NT2/D1 (cell line): ENCODE results near the gene ZBTB7B.
A peak's percentile ranks its signal among the peaks of the same experiment; 100 is the strongest.

Source experiments
- DNase-seq: peaks from one replicate; pipeline ENCODE4 v3.0.0-alpha.2; 2011; ENCODE audit warnings: low read depth, low spot score
- H3K27me3 ChIP-seq: 2 replicates; pipeline ENCODE4 v1.6.0; 2011; ENCODE audit warnings: mild to moderate bottlenecking; ENCODE audit not compliant: insufficient read length, insufficient read depth
- H3K36me3 ChIP-seq: 2 replicates; pipeline ENCODE4 v1.6.1; 2011; ENCODE audit warnings: mild to moderate bottlenecking, low read length, mixed read lengths; ENCODE audit not compliant: insufficient read depth, insufficient read length
- H3K4me1 ChIP-seq: 2 replicates; pipeline ENCODE4 v1.5.1; 2011; ENCODE audit not compliant: insufficient read depth, insufficient read length
- H3K4me3 ChIP-seq: 2 replicates; pipeline ENCODE4 v1.5.1; 2011; ENCODE audit warnings: low read depth; ENCODE audit not compliant: insufficient read length
- H3K9ac ChIP-seq: 2 replicates; pipeline ENCODE4 v1.6.0; 2011; ENCODE audit warnings: low read depth; ENCODE audit not compliant: insufficient read length
- H3K9me3 ChIP-seq: 2 replicates; pipeline ENCODE4 v1.5.1; 2011; ENCODE audit warnings: mild to moderate bottlenecking, low read length; ENCODE audit not compliant: insufficient read depth
- SUZ12 ChIP-seq: IDR thresholded peaks from 2 replicates; pipeline ENCODE4 v1.6.1; 2011; ENCODE audit not compliant: insufficient read length, insufficient read depth; ENCODE audit errors: extremely low read depth
- YY1 ChIP-seq: IDR thresholded peaks from 2 replicates; pipeline ENCODE4 v1.6.1; 2011; ENCODE audit not compliant: insufficient read length, insufficient read depth
- ZNF274 ChIP-seq: IDR thresholded peaks from 2 replicates; pipeline ENCODE4 v1.6.1; 2011; ENCODE audit warnings: mild to moderate bottlenecking, low read depth, low read length

The ZBTB7B gene

GRCh38 chr1:155007251-155007828 lies 4.7 kb downstream of the ZBTB7B start:
- Histone ChIP-seq H3K4me1 (peaks cover 39% of the 10 kb centered on the region), H3K36me3 (no peaks in the 10 kb centered on the region), H3K9ac (no peak overlapping the region), H3K27me3 (no peaks in the 10 kb centered on the region), H3K9me3 (no peaks in the 10 kb centered on the region), H3K4me3 (no peak overlapping the region)
- TF ChIP-seq ZNF274 (no peak), SUZ12 (no peak), YY1 (no peak)
- DNase-seq = no peak

GRCh38 chr1:155008015-155008941 lies 5.7 kb downstream of the ZBTB7B start:
- no peaks in the 10 kb centered on the region for H3K9me3 ChIP-seq
- H3K36me3 ChIP-seq = no peaks in the 10 kb centered on the region
- H3K4me1 ChIP-seq = peaks cover 43% of the 10 kb centered on the region
- TF ChIP-seq SUZ12 = no peak
- TF ChIP-seq YY1 = no peak
- H3K27me3 ChIP-seq = no peaks in the 10 kb centered on the region
- H3K9ac ChIP-seq = peak overlapping the region; percentile 46
- DNase-seq = no peak
- no peak overlapping the region for H3K4me3 ChIP-seq

- TF ChIP-seq SUZ12 (no peak), ZNF274 (no peak), YY1 (no peak)
- Histone ChIP-seq H3K9me3 (no peaks in the 10 kb centered on the region), H3K4me1 (peaks cover 42% of the 10 kb centered on the region), H3K36me3 (no peaks in the 10 kb centered on the region), H3K27me3 (no peaks in the 10 kb centered on the region), H3K9ac (peak overlapping the region; percentile 46), H3K4me3 (no peak overlapping the region)
- no peak for DNase-seq
Measured at GRCh38 chr1:155009221-155009711, 6.7 kb downstream of the ZBTB7B start.

- Histone ChIP-seq H3K9me3 (no peaks in the 10 kb centered on the region), H3K9ac (no peak overlapping the region), H3K36me3 (peaks cover 3% of the 10 kb centered on the region), H3K4me1 (peaks cover 37% of the 10 kb centered on the region), H3K4me3 (no peak overlapping the region), H3K27me3 (no peaks in the 10 kb centered on the region)
- DNase-seq = no peak
- TF ChIP-seq ZNF274 = no peak
- no peak for TF ChIP-seq SUZ12
- TF ChIP-seq YY1 = no peak
Measured at GRCh38 chr1:155009742-155010141, 7.1 kb downstream of the ZBTB7B start.

GRCh38 chr1:155010211-155010918 lies 7.8 kb downstream of the ZBTB7B start:
- Histone ChIP-seq H3K36me3 (peaks cover 8% of the 10 kb centered on the region), H3K4me1 (peaks cover 35% of the 10 kb centered on the region), H3K27me3 (no peaks in the 10 kb centered on the region), H3K9me3 (peaks cover 5% of the 10 kb centered on the region; the same call in 1 of the 2 replicates), H3K9ac (no peak overlapping the region), H3K4me3 (no peak overlapping the region)
- no peak for DNase-seq
- TF ChIP-seq SUZ12 (no peak), ZNF274 (no peak), YY1 (no peak)

- Histone ChIP-seq H3K9ac (no peak overlapping the region), H3K4me3 (no peak overlapping the region), H3K4me1 (peaks cover 35% of the 10 kb centered on the region)
Measured at GRCh38 chr1:155011004-155011416, 8.4 kb downstream of the ZBTB7B start.

More at GRCh38 chr1:155011004-155011416, 8.4 kb downstream of the ZBTB7B start:
- TF ChIP-seq SUZ12 = no peak
- no peak for TF ChIP-seq YY1
- TF ChIP-seq ZNF274 = no peak
- H3K9me3 ChIP-seq = peaks cover 12% of the 10 kb centered on the region; the same call in 1 of the 2 replicates
- H3K27me3 ChIP-seq = no peaks in the 10 kb centered on the region
- peaks cover 14% of the 10 kb centered on the region for H3K36me3 ChIP-seq
- DNase-seq = no peak
